Measurements from ENCODE around the gene MAFG. TPM values are rescaled to one million over a fixed set of nuclear protein-coding genes. Genes with fewer than 3 reads are reported as not detected.

The MAFG gene
- total and polyA plus RNA-seq, 9 of the 15 experiments (the other 6 are each of a cell fraction or from before 2014, with no cell fraction given): 1.1 to 58.1 (median 24.9) TPM

GRCh38 chr17:81927653-81928543 lies at the start of gene MAFG (continued):
- no peak for TF ChIP-seq ZNF282 (CRISPR knock-in tag; IDR thresholded peaks at IDR 0.05)
- TF ChIP-seq SMAD1 (IDR thresholded peaks at IDR 0.05; ENCODE audit: low read depth, low read length, partially characterized antibody): no peak
- 0 out of 2 replicates have a peak, but pooled peaks have one; percentile 23 for TF ChIP-seq ZNF224 (CRISPR knock-in tag; IDR thresholded peaks at IDR 0.05)
- TF ChIP-seq ZBTB9 (CRISPR knock-in tag; IDR thresholded peaks at IDR 0.05): peak; percentile 74; the same call in 1 of the 2 replicates
- TF ChIP-seq MTA2 (IDR thresholded peaks at IDR 0.05; ENCODE audit: low read depth): no peak
- TF ChIP-seq ZNF134 (CRISPR knock-in tag; conservative IDR thresholded peaks at IDR 0.05): no peak
